Hepatocyte (in vitro differentiated cells): Measurements from ENCODE around the gene PTPRM. TPM values are rescaled to one million over a fixed set of nuclear protein-coding genes. Genes with fewer than 3 reads are reported as not detected.
"Not testable (repeated sequence)": the region's sequence is repeated elsewhere in the genome, so short reads cannot be mapped to it uniquely, and the experiment has no call there.

Experiments used
- DNase-seq: peaks from one replicate; pipeline ENCODE4 v3.0.0-alpha.2; 2016; ENCODE audit warnings: low spot score
- H2AFZ ChIP-seq: fragments of 200-600 bp; sonication (generic); 2 replicates; pipeline ENCODE4 v1.6.0; 2016; ENCODE audit warnings: antibody characterized with exemption, mild to moderate bottlenecking
- H3K27ac ChIP-seq: fragments of 200-600 bp; sonication (generic); 2 replicates; pipeline ENCODE4 v1.5.1; 2016; ENCODE audit warnings: mild to moderate bottlenecking
- H3K27me3 ChIP-seq: fragments of 200-600 bp; sonication (generic); 2 replicates; pipeline ENCODE4 v1.6.1; 2016
- H3K36me3 ChIP-seq: fragments of 200-600 bp; sonication (generic); replicated peaks from 2 replicates; pipeline ENCODE4 v1.5.1; 2016; ENCODE audit warnings: low read depth; ENCODE audit not compliant: insufficient read depth
- H3K4me1 ChIP-seq: fragments of 200-600 bp; sonication (generic); 2 replicates; pipeline ENCODE4 v1.5.1; 2016; ENCODE audit warnings: mild to moderate bottlenecking, moderate library complexity; ENCODE audit not compliant: insufficient read depth
- H3K4me2 ChIP-seq: fragments of 200-600 bp; sonication (generic); 2 replicates; pipeline ENCODE4 v1.6.0; 2016
- H3K4me3 ChIP-seq: fragments of 200-600 bp; sonication (generic); 2 replicates; pipeline ENCODE4 v1.5.1; 2016; ENCODE audit warnings: mild to moderate bottlenecking
- H3K79me2 ChIP-seq: fragments of 200-600 bp; sonication (generic); 2 replicates; pipeline ENCODE4 v1.6.0; 2017; ENCODE audit warnings: mild to moderate bottlenecking
- H3K9me2 ChIP-seq: fragments of 200-600 bp; sonication (generic); replicated peaks from 2 replicates; pipeline ENCODE4 v1.6.0; 2017; ENCODE audit warnings: mild to moderate bottlenecking; ENCODE audit not compliant: insufficient read depth
- H3K9me3 ChIP-seq: fragments of 200-600 bp; sonication (generic); 2 replicates; pipeline ENCODE4 v1.5.1; 2016; ENCODE audit warnings: low read depth, mild to moderate bottlenecking
- H4K20me1 ChIP-seq: fragments of 200-600 bp; sonication (generic); 2 replicates; pipeline ENCODE4 v1.6.0; 2016; ENCODE audit warnings: mild to moderate bottlenecking; ENCODE audit not compliant: insufficient read depth, poor library complexity, severe bottlenecking
- CTCF ChIP-seq: fragments of 200-600 bp; sonication (generic); IDR thresholded peaks from 2 replicates; pipeline ENCODE4 v1.5.1; 2016; ENCODE audit warnings: antibody characterized with exemption, mild to moderate bottlenecking; ENCODE audit not compliant: poor library complexity
- EZH2 ChIP-seq: fragments of 200-600 bp; sonication (generic); IDR thresholded peaks from 2 replicates; pipeline ENCODE4 v1.6.1; 2016; ENCODE audit warnings: antibody characterized with exemption, mild to moderate bottlenecking, borderline replicate concordance
- EZH2phosphoT487 ChIP-seq: fragments of 200-600 bp; sonication (generic); IDR thresholded peaks from one replicate; pipeline ENCODE4 v1.6.1; 2018; ENCODE audit warnings: antibody characterized with exemption, mild to moderate bottlenecking, low read depth, moderate library complexity; ENCODE audit not compliant: unreplicated experiment, severe bottlenecking
- WGBS: methylation state at CpG from one replicate; pipeline ENCODE4 v1.1.6; 2016; ENCODE audit warnings: low lambda C conversion rate; ENCODE audit errors: missing lambda C conversion rate; 5-methylcytosine and 5-hydroxymethylcytosine counted together
- polyA plus RNA-seq: library from polyadenylated mRNA; unstranded; fragments of >200 nt; fragmentation: Nextera tagmentation; extraction: Ambion mirVana; gene quantifications from 2 replicates; pipeline ENCODE4 v1.2.1, GENCODE V29; 2016
- total RNA-seq: library from RNA; depleted of rRNA; stranded (reverse); fragments of >200 nt; gene quantifications from 2 replicates; pipeline ENCODE4 v1.2.3, GENCODE V29; 2014

PTPRM gene
- total and polyA plus RNA-seq, 2 experiments from 2014 or later, result 26.1 to 47.4 TPM

GRCh38 chr18:7958081-7958896 is 391.2 kb downstream of the PTPRM start:
- 84% methylated on average over 4 of the region's 4 CpGs for whole genome bisulfite sequencing
- no peak overlapping the region for H3K27ac ChIP-seq

GRCh38 chr18:7958897-7959146 is 391.7 kb downstream of the PTPRM start:
- Histone ChIP-seq H3K27me3 (no peaks in the 10 kb centered on the region), H4K20me1 (no peaks in the 10 kb centered on the region), H3K9me3 (no peaks in the 10 kb centered on the region), H3K79me2 (no peaks in the 10 kb centered on the region), H3K4me1 (no peaks in the 10 kb centered on the region), H2AFZ (no peak overlapping the region), H3K36me3 (no peaks in the 10 kb centered on the region), H3K9me2 (no peaks in the 10 kb centered on the region), H3K4me2 (no peak overlapping the region), H3K27ac (no peak overlapping the region), H3K4me3 (no peak overlapping the region)
- no peak for DNase-seq
- TF ChIP-seq EZH2phosphoT487, result no peak
- TF ChIP-seq EZH2, result no peak
- no peak for TF ChIP-seq CTCF
- WGBS, result 96% methylated on average over 1 of the region's 1 CpG

More at GRCh38 chr18:7958081-7958896, 391.2 kb downstream of the PTPRM start:
- no peaks in the 10 kb centered on the region for H3K9me3 ChIP-seq
- no peak overlapping the region for H3K4me2 ChIP-seq
- H3K79me2 ChIP-seq, result no peaks in the 10 kb centered on the region
- no peaks in the 10 kb centered on the region for H3K27me3 ChIP-seq
- no peaks in the 10 kb centered on the region for H3K4me1 ChIP-seq
- no peaks in the 10 kb centered on the region for H3K36me3 ChIP-seq
- no peaks in the 10 kb centered on the region for H4K20me1 ChIP-seq
- no peak overlapping the region for H2AFZ ChIP-seq
- H3K4me3 ChIP-seq, result no peak overlapping the region
- TF ChIP-seq EZH2phosphoT487 (no peak), EZH2 (no peak)
- H3K9me2 ChIP-seq, result no peaks in the 10 kb centered on the region
- DNase-seq, result no peak

GRCh38 chr18:7966682-7967081 is 399.6 kb downstream of the PTPRM start:
- H3K79me2 ChIP-seq, H3K27me3 ChIP-seq, DNase-seq, H3K4me2 ChIP-seq, H2AFZ ChIP-seq, H3K36me3 ChIP-seq, H4K20me1 ChIP-seq, H3K4me3 ChIP-seq, H3K9me2 ChIP-seq, H3K4me1 ChIP-seq, H3K9me3 ChIP-seq, H3K27ac ChIP-seq: not testable (repeated sequence)
- WGBS, result 73% methylated on average over 3 of the region's 18 CpGs

GRCh38 chr18:7974200-7974874 is 407.2 kb downstream of the PTPRM start:
- Histone ChIP-seq H3K4me1 (no peaks in the 10 kb centered on the region), H3K27me3 (no peaks in the 10 kb centered on the region), H3K9me3 (no peaks in the 10 kb centered on the region), H3K4me2 (no peak overlapping the region), H3K9me2 (no peaks in the 10 kb centered on the region), H3K36me3 (no peaks in the 10 kb centered on the region), H3K27ac (no peak overlapping the region), H4K20me1 (no peaks in the 10 kb centered on the region), H3K4me3 (no peak overlapping the region), H3K79me2 (no peaks in the 10 kb centered on the region), H2AFZ (no peak overlapping the region)
- WGBS, result 89% methylated on average over 6 of the region's 6 CpGs
- TF ChIP-seq EZH2 (no peak), EZH2phosphoT487 (no peak), CTCF (no peak)
- no peak for DNase-seq
